Measurements from ENCODE around the gene SSTR4.

Gene SSTR4

DNA sequence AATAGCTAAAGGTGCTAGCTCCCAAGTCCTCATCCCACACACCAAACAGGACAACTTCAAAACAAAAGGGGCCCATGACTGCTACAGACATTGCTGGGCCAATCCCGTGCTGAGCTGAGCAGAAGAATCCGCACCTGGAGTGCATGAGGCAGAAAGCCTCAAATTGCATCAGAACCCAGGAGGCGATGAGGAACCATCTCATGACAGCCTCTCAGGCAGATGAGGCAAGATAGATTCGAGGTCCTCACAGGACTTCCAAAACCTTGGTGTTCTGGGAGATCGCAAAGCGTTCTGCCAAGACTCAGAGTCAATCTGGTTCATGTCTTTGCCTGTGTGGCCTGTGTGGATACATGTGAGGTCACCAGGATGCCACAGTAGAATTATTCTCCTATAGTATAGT is 32.8 kb upstream of the SSTR4 start:
- H3K9me3 ChIP-seq (ENCODE audit: insufficient read depth, low read depth, low read length): peaks cover 3% of the 10 kb centered on the region
- no peak overlapping the region for H2BK5ac ChIP-seq (ENCODE audit: low read depth, low read length, poor library complexity)
- no peaks in the 10 kb centered on the region for H3K27me3 ChIP-seq (ENCODE audit: insufficient read depth, low read length)
- no peaks in the 10 kb centered on the region for H3K79me2 ChIP-seq (ENCODE audit: control insufficient read depth, insufficient read depth, low read length, poor library complexity)
- no peak overlapping the region for H3K4ac ChIP-seq (ENCODE audit: low read depth, low read length)
- WGBS (ENCODE audit: extremely low coverage, insufficient coverage, insufficient read length): no CpG with 5 or more reads among the region's 6 CpGs
- H4K91ac ChIP-seq (ENCODE audit: low read depth, low read length): no peak overlapping the region
- H3K23ac ChIP-seq (ENCODE audit: low read length): no peak overlapping the region
- H3K14ac ChIP-seq (ENCODE audit: low read length): no peak overlapping the region
- H3K36me3 ChIP-seq (ENCODE audit: control insufficient read depth in 1 of 2, insufficient read depth in 2 of 2, low read length in 2 of 2): no peaks in the 10 kb centered on the region
- no peaks in the 10 kb centered on the region for H3K4me1 ChIP-seq (ENCODE audit: control insufficient read depth in 1 of 2, insufficient read depth in 2 of 2, low read length in 2 of 2)
- H3K27ac ChIP-seq (ENCODE audit: low read depth, low read length): no peak overlapping the region
- no peak overlapping the region for H3K4me3 ChIP-seq (ENCODE audit: low read depth, low read length)
- H4K12ac ChIP-seq (ENCODE audit: low read depth, low read length): no peak overlapping the region
- no peak overlapping the region for H3K18ac ChIP-seq (ENCODE audit: low read length)
- H3K79me1 ChIP-seq (ENCODE audit: low read length): no peaks in the 10 kb centered on the region
- H2BK120ac ChIP-seq (ENCODE audit: insufficient read depth, low read length, poor library complexity): no peak overlapping the region
- H2AK5ac ChIP-seq (ENCODE audit: low read length): no peak overlapping the region
- no peak overlapping the region for H2BK12ac ChIP-seq (ENCODE audit: low read length)
- H3K9ac ChIP-seq (ENCODE audit: low read length): no peak overlapping the region
- no peak for DNase-seq
- H3K4me2 ChIP-seq (ENCODE audit: low read length): no peak overlapping the region
- no peak overlapping the region for H4K8ac ChIP-seq (ENCODE audit: low read depth, low read length)
- no peak overlapping the region for H2AFZ ChIP-seq (ENCODE audit: insufficient read depth, low read length, poor library complexity)

- no peaks in the 10 kb centered on the region for H3K79me2 ChIP-seq (ENCODE audit: control insufficient read depth, insufficient read depth, low read length, poor library complexity)
- no peak for DNase-seq
- H2BK5ac ChIP-seq (ENCODE audit: low read depth, low read length, poor library complexity): no peak overlapping the region
- no peak overlapping the region for H2AK5ac ChIP-seq (ENCODE audit: low read length)
- no peak overlapping the region for H3K14ac ChIP-seq (ENCODE audit: low read length)
- H3K36me3 ChIP-seq (ENCODE audit: control insufficient read depth in 1 of 2, insufficient read depth in 2 of 2, low read length in 2 of 2): no peaks in the 10 kb centered on the region
- H2BK120ac ChIP-seq (ENCODE audit: insufficient read depth, low read length, poor library complexity): no peak overlapping the region
- H3K4me1 ChIP-seq (ENCODE audit: control insufficient read depth in 1 of 2, insufficient read depth in 2 of 2, low read length in 2 of 2): no peaks in the 10 kb centered on the region
- no peak overlapping the region for H3K27ac ChIP-seq (ENCODE audit: low read depth, low read length)
- no peak overlapping the region for H3K4me2 ChIP-seq (ENCODE audit: low read length)
- H3K18ac ChIP-seq (ENCODE audit: low read length): no peak overlapping the region
- H3K23ac ChIP-seq (ENCODE audit: low read length): no peak overlapping the region
- H4K8ac ChIP-seq (ENCODE audit: low read depth, low read length): no peak overlapping the region
- no peak overlapping the region for H4K12ac ChIP-seq (ENCODE audit: low read depth, low read length)
- H2BK12ac ChIP-seq (ENCODE audit: low read length): no peak overlapping the region
- no peaks in the 10 kb centered on the region for H3K79me1 ChIP-seq (ENCODE audit: low read length)
- no peaks in the 10 kb centered on the region for H3K27me3 ChIP-seq (ENCODE audit: insufficient read depth, low read length)
- H2AFZ ChIP-seq (ENCODE audit: insufficient read depth, low read length, poor library complexity): no peak overlapping the region
- WGBS (ENCODE audit: extremely low coverage, insufficient coverage, insufficient read length): no CpG with 5 or more reads among the region's 1 CpG
- no peak overlapping the region for H4K91ac ChIP-seq (ENCODE audit: low read depth, low read length)
- H3K9ac ChIP-seq (ENCODE audit: low read length): no peak overlapping the region
- H3K4me3 ChIP-seq (ENCODE audit: low read depth, low read length): no peak overlapping the region
- no peak overlapping the region for H3K4ac ChIP-seq (ENCODE audit: low read depth, low read length)
- H3K9me3 ChIP-seq (ENCODE audit: insufficient read depth, low read depth, low read length): peaks cover 3% of the 10 kb centered on the region
Measured at GRCh38 chr20:23003077-23003635, 32.0 kb upstream of the SSTR4 start.

DNA sequence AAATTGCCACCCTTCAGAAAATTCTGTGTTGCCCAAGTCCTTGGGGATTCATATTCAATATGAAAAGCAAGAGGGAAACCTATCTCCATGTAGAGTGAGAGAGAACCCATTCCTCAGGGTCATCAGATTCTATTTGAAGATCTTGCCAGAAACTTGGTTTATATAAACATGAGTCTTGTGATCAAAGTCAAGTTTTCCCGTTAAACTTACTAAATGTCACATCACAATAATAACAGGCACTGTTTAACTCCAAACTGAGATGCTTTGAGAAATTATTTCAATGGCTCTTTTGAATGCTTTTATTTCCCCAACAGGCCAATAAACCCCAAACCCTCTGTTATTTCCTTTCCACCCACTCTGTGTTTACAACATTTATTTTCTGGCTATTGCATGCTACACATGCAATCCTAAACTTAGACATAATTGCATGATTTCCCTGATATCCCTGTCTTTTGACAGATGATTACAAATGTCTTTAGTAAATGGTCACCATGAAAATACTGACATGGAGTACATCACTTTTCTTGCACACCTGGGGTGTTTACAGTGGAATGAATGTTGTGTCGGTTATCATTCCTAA is 31.1 kb upstream of the SSTR4 start:
- Histone ChIP-seq H3K27me3 (ENCODE audit: insufficient read depth, low read length) (no peaks in the 10 kb centered on the region), H3K9me3 (ENCODE audit: insufficient read depth, low read depth, low read length) (peaks cover 3% of the 10 kb centered on the region), H3K79me1 (ENCODE audit: low read length) (no peaks in the 10 kb centered on the region), H2BK12ac (ENCODE audit: low read length) (no peak overlapping the region), H2AK5ac (ENCODE audit: low read length) (no peak overlapping the region), H3K79me2 (ENCODE audit: control insufficient read depth, insufficient read depth, low read length, poor library complexity) (no peaks in the 10 kb centered on the region), H3K4me2 (ENCODE audit: low read length) (no peak overlapping the region), H4K91ac (ENCODE audit: low read depth, low read length) (no peak overlapping the region), H3K18ac (ENCODE audit: low read length) (no peak overlapping the region), H3K4me3 (ENCODE audit: low read depth, low read length) (no peak overlapping the region), H3K36me3 (ENCODE audit: control insufficient read depth in 1 of 2, insufficient read depth in 2 of 2, low read length in 2 of 2) (no peaks in the 10 kb centered on the region), H3K23ac (ENCODE audit: low read length) (no peak overlapping the region), H3K27ac (ENCODE audit: low read depth, low read length) (no peak overlapping the region), H4K12ac (ENCODE audit: low read depth, low read length) (no peak overlapping the region), H3K4me1 (ENCODE audit: control insufficient read depth in 1 of 2, insufficient read depth in 2 of 2, low read length in 2 of 2) (no peaks in the 10 kb centered on the region), H2BK5ac (ENCODE audit: low read depth, low read length, poor library complexity) (no peak overlapping the region), H3K9ac (ENCODE audit: low read length) (no peak overlapping the region), H4K8ac (ENCODE audit: low read depth, low read length) (no peak overlapping the region), H2BK120ac (ENCODE audit: insufficient read depth, low read length, poor library complexity) (no peak overlapping the region), H2AFZ (ENCODE audit: insufficient read depth, low read length, poor library complexity) (no peak overlapping the region), H3K4ac (ENCODE audit: low read depth, low read length) (no peak overlapping the region), H3K14ac (ENCODE audit: low read length) (no peak overlapping the region)
- DNase-seq: no peak
- no CpG with 5 or more reads among the region's 2 CpGs for WGBS (ENCODE audit: extremely low coverage, insufficient coverage, insufficient read length)

GRCh38 chr20:23005776-23006175 is 29.3 kb upstream of the SSTR4 start:
- no peak overlapping the region for H3K14ac ChIP-seq (ENCODE audit: low read length)
- no peaks in the 10 kb centered on the region for H3K79me1 ChIP-seq (ENCODE audit: low read length)

More at GRCh38 chr20:23005776-23006175, 29.3 kb upstream of the SSTR4 start:
- Histone ChIP-seq H3K79me2 (ENCODE audit: control insufficient read depth, insufficient read depth, low read length, poor library complexity) (no peaks in the 10 kb centered on the region), H4K8ac (ENCODE audit: low read depth, low read length) (no peak overlapping the region), H2BK120ac (ENCODE audit: insufficient read depth, low read length, poor library complexity) (no peak overlapping the region), H4K12ac (ENCODE audit: low read depth, low read length) (no peak overlapping the region), H3K23ac (ENCODE audit: low read length) (no peak overlapping the region), H3K9me3 (ENCODE audit: insufficient read depth, low read depth, low read length) (peaks cover 3% of the 10 kb centered on the region), H2AK5ac (ENCODE audit: low read length) (no peak overlapping the region), H4K91ac (ENCODE audit: low read depth, low read length) (no peak overlapping the region), H3K4me3 (ENCODE audit: low read depth, low read length) (no peak overlapping the region), H3K4me1 (ENCODE audit: control insufficient read depth in 1 of 2, insufficient read depth in 2 of 2, low read length in 2 of 2) (no peaks in the 10 kb centered on the region), H2BK12ac (ENCODE audit: low read length) (no peak overlapping the region), H3K18ac (ENCODE audit: low read length) (no peak overlapping the region), H2AFZ (ENCODE audit: insufficient read depth, low read length, poor library complexity) (no peak overlapping the region), H3K27ac (ENCODE audit: low read depth, low read length) (no peak overlapping the region), H3K36me3 (ENCODE audit: control insufficient read depth in 1 of 2, insufficient read depth in 2 of 2, low read length in 2 of 2) (no peaks in the 10 kb centered on the region), H3K27me3 (ENCODE audit: insufficient read depth, low read length) (no peaks in the 10 kb centered on the region), H3K4me2 (ENCODE audit: low read length) (no peak overlapping the region), H3K9ac (ENCODE audit: low read length) (no peak overlapping the region), H3K4ac (ENCODE audit: low read depth, low read length) (no peak overlapping the region), H2BK5ac (ENCODE audit: low read depth, low read length, poor library complexity) (no peak overlapping the region)
- DNase-seq: no peak

All from trophoblast cell (in vitro differentiated cells and primary cell).